Hepatocyte (in vitro differentiated cells): Measurements from ENCODE around the gene VWCE. TPM values are rescaled to one million over a fixed set of nuclear protein-coding genes. Genes with fewer than 3 reads are reported as not detected.

ENCODE experiments used
- DNase-seq: peaks from one replicate; pipeline ENCODE4 v3.0.0-alpha.2; 2016; ENCODE audit warnings: low spot score
- H2AFZ ChIP-seq: fragments of 200-600 bp; sonication (generic); 2 replicates; pipeline ENCODE4 v1.6.0; 2016; ENCODE audit warnings: antibody characterized with exemption, mild to moderate bottlenecking
- H3K27ac ChIP-seq: fragments of 200-600 bp; sonication (generic); 2 replicates; pipeline ENCODE4 v1.5.1; 2016; ENCODE audit warnings: mild to moderate bottlenecking
- H3K27me3 ChIP-seq: fragments of 200-600 bp; sonication (generic); 2 replicates; pipeline ENCODE4 v1.6.1; 2016
- H3K36me3 ChIP-seq: fragments of 200-600 bp; sonication (generic); replicated peaks from 2 replicates; pipeline ENCODE4 v1.5.1; 2016; ENCODE audit warnings: low read depth; ENCODE audit not compliant: insufficient read depth
- H3K4me1 ChIP-seq: fragments of 200-600 bp; sonication (generic); 2 replicates; pipeline ENCODE4 v1.5.1; 2016; ENCODE audit warnings: mild to moderate bottlenecking, moderate library complexity; ENCODE audit not compliant: insufficient read depth
- H3K4me2 ChIP-seq: fragments of 200-600 bp; sonication (generic); 2 replicates; pipeline ENCODE4 v1.6.0; 2016
- H3K4me3 ChIP-seq: fragments of 200-600 bp; sonication (generic); 2 replicates; pipeline ENCODE4 v1.5.1; 2016; ENCODE audit warnings: mild to moderate bottlenecking
- H3K79me2 ChIP-seq: fragments of 200-600 bp; sonication (generic); 2 replicates; pipeline ENCODE4 v1.6.0; 2017; ENCODE audit warnings: mild to moderate bottlenecking
- H3K9me2 ChIP-seq: fragments of 200-600 bp; sonication (generic); replicated peaks from 2 replicates; pipeline ENCODE4 v1.6.0; 2017; ENCODE audit warnings: mild to moderate bottlenecking; ENCODE audit not compliant: insufficient read depth
- H3K9me3 ChIP-seq: fragments of 200-600 bp; sonication (generic); 2 replicates; pipeline ENCODE4 v1.5.1; 2016; ENCODE audit warnings: low read depth, mild to moderate bottlenecking
- H4K20me1 ChIP-seq: fragments of 200-600 bp; sonication (generic); 2 replicates; pipeline ENCODE4 v1.6.0; 2016; ENCODE audit warnings: mild to moderate bottlenecking; ENCODE audit not compliant: insufficient read depth, poor library complexity, severe bottlenecking
- CTCF ChIP-seq: fragments of 200-600 bp; sonication (generic); IDR thresholded peaks from 2 replicates; pipeline ENCODE4 v1.5.1; 2016; ENCODE audit warnings: antibody characterized with exemption, mild to moderate bottlenecking; ENCODE audit not compliant: poor library complexity
- EZH2 ChIP-seq: fragments of 200-600 bp; sonication (generic); IDR thresholded peaks from 2 replicates; pipeline ENCODE4 v1.6.1; 2016; ENCODE audit warnings: antibody characterized with exemption, mild to moderate bottlenecking, borderline replicate concordance
- EZH2phosphoT487 ChIP-seq: fragments of 200-600 bp; sonication (generic); IDR thresholded peaks from one replicate; pipeline ENCODE4 v1.6.1; 2018; ENCODE audit warnings: antibody characterized with exemption, mild to moderate bottlenecking, low read depth, moderate library complexity; ENCODE audit not compliant: unreplicated experiment, severe bottlenecking
- WGBS: methylation state at CpG from one replicate; pipeline ENCODE4 v1.1.6; 2016; ENCODE audit warnings: low lambda C conversion rate; ENCODE audit errors: missing lambda C conversion rate; 5-methylcytosine and 5-hydroxymethylcytosine counted together
- polyA plus RNA-seq: library from polyadenylated mRNA; unstranded; fragments of >200 nt; fragmentation: Nextera tagmentation; extraction: Ambion mirVana; gene quantifications from 2 replicates; pipeline ENCODE4 v1.2.1, GENCODE V29; 2016
- total RNA-seq: library from RNA; depleted of rRNA; stranded (reverse); fragments of >200 nt; gene quantifications from 2 replicates; pipeline ENCODE4 v1.2.3, GENCODE V29; 2014

Gene VWCE
- total and polyA plus RNA-seq, 2 experiments from 2014 or later = 6.7 to 13.4 TPM

- Histone ChIP-seq H3K27me3 (no peaks in the 10 kb centered on the region), H4K20me1 (peaks cover 58% of the 10 kb centered on the region), H3K79me2 (peaks cover 78% of the 10 kb centered on the region), H3K9me2 (no peaks in the 10 kb centered on the region), H3K9me3 (no peaks in the 10 kb centered on the region), H3K27ac (no peak overlapping the region), H3K36me3 (peaks cover 15% of the 10 kb centered on the region), H3K4me1 (peaks cover 1% of the 10 kb centered on the region), H3K4me2 (no peak overlapping the region), H2AFZ (no peak overlapping the region), H3K4me3 (no peak overlapping the region)
- TF ChIP-seq EZH2phosphoT487 (no peak), CTCF (no peak), EZH2 (no peak)
- WGBS = 49% methylated on average over 2 of the region's 2 CpGs
- no peak for DNase-seq
Measured at GRCh38 chr11:61325649-61326414, 30.7 kb upstream of the VWCE start.

- no peaks in the 10 kb centered on the region for H3K4me1 ChIP-seq
- no peaks in the 10 kb centered on the region for H3K9me3 ChIP-seq
- no peaks in the 10 kb centered on the region for H3K36me3 ChIP-seq
- TF ChIP-seq CTCF (no peak), EZH2 (no peak), EZH2phosphoT487 (no peak)
- H3K4me2 ChIP-seq = no peak overlapping the region
- DNase-seq = no peak
- H3K4me3 ChIP-seq = no peak overlapping the region
- WGBS = 92% methylated on average over 2 of the region's 2 CpGs
- H3K27ac ChIP-seq = no peak overlapping the region
- H4K20me1 ChIP-seq = no peaks in the 10 kb centered on the region
- no peaks in the 10 kb centered on the region for H3K79me2 ChIP-seq
- H3K27me3 ChIP-seq = no peaks in the 10 kb centered on the region
- H3K9me2 ChIP-seq = no peaks in the 10 kb centered on the region
- H2AFZ ChIP-seq = no peak overlapping the region
Measured at GRCh38 chr11:61315260-61315659, 20.1 kb upstream of the VWCE start.

GRCh38 chr11:61310749-61311148 lies 15.6 kb upstream of the VWCE start:
- H3K4me1 ChIP-seq = no peaks in the 10 kb centered on the region
- H4K20me1 ChIP-seq = no peaks in the 10 kb centered on the region
- H3K79me2 ChIP-seq = no peaks in the 10 kb centered on the region
- H3K4me3 ChIP-seq = no peak overlapping the region
- no peaks in the 10 kb centered on the region for H3K9me3 ChIP-seq
- H3K36me3 ChIP-seq = no peaks in the 10 kb centered on the region
- H3K27ac ChIP-seq = no peak overlapping the region
- no peak for TF ChIP-seq CTCF
- no peak for DNase-seq
- no peaks in the 10 kb centered on the region for H3K9me2 ChIP-seq
- H2AFZ ChIP-seq = no peak overlapping the region
- 86% methylated on average over 8 of the region's 8 CpGs for WGBS
- H3K27me3 ChIP-seq = no peaks in the 10 kb centered on the region
- H3K4me2 ChIP-seq = no peak overlapping the region
